Liver (tissue), 9 donors: Measurements from ENCODE around the gene CHRNB1. TPM values are rescaled to one million over a fixed set of nuclear protein-coding genes. Genes with fewer than 3 reads are reported as not detected.

Experiments
- DNase-seq: peaks from one replicate; pipeline ENCODE4 v3.0.0-alpha.2; 2017; ENCODE audit warnings: low spot score
- H3K27ac ChIP-seq, 2 donors: one replicate each; pipeline ENCODE4 v1.7.0; 2013; ENCODE audit warnings: inconsistent platforms in 2 of 2, low read length in 2 of 2, control low read depth in 1 of 2, low read depth in 1 of 2, mild to moderate bottlenecking in 1 of 2
- H3K27me3 ChIP-seq, 4 donors: one replicate each; pipeline versions ENCODE4 v1.6.1 to v1.7.0; 2013; ENCODE audit warnings: low read length in 3 of 4, inconsistent platforms in 1 of 4, mild to moderate bottlenecking in 1 of 4, moderate library complexity in 1 of 4; ENCODE audit not compliant: control insufficient read depth in 4 of 4, insufficient read depth in 4 of 4
- H3K36me3 ChIP-seq, 4 donors: one replicate each; pipeline versions ENCODE4 v1.6.1 to v1.7.0; 2013; ENCODE audit warnings: low read length in 3 of 4, mild to moderate bottlenecking in 3 of 4, low read depth in 1 of 4, moderate library complexity in 1 of 4; ENCODE audit not compliant: control insufficient read depth in 4 of 4, insufficient read depth in 3 of 4
- H3K4me1 ChIP-seq, 4 donors: one replicate each; pipeline versions ENCODE4 v1.6.1 to v1.7.0; 2013; ENCODE audit warnings: low read length in 3 of 4, mild to moderate bottlenecking in 3 of 4, moderate library complexity in 1 of 4; ENCODE audit not compliant: control insufficient read depth in 4 of 4, insufficient read depth in 4 of 4
- H3K4me3 ChIP-seq, 3 donors: one replicate each; pipeline versions ENCODE4 v1.6.1 to v1.7.0; 2013; ENCODE audit warnings: low read length in 3 of 3, control low read depth in 1 of 3, low read depth in 1 of 3, mild to moderate bottlenecking in 1 of 3
- H3K9ac ChIP-seq, 2 donors: one replicate each; pipeline ENCODE4 v1.7.0; 2013; ENCODE audit warnings: low read length in 2 of 2, mild to moderate bottlenecking in 2 of 2, moderate library complexity in 2 of 2, control low read depth in 1 of 2, low read depth in 1 of 2
- H3K9me3 ChIP-seq, 4 donors: one replicate each; pipeline versions ENCODE4 v1.6.1 to v1.7.0; 2013; ENCODE audit warnings: low read length in 3 of 4; ENCODE audit not compliant: control insufficient read depth in 4 of 4
- ATF3 ChIP-seq: IDR thresholded peaks from 2 replicates; pipeline ENCODE4 v1.6.1; 2016; ENCODE audit warnings: antibody characterized with exemption
- CTCF ChIP-seq: fragments of 150-350 bp; IDR thresholded peaks from 2 replicates; pipeline ENCODE4 v1.5.1; 2017; ENCODE audit warnings: improper control_type of control experiment, low read depth, low read length; ENCODE audit not compliant: missing input control
- EGR1 ChIP-seq, 2 donors: IDR thresholded peaks; 2 replicates each; pipeline ENCODE4 v1.6.1; 2016 to 2018; ENCODE audit warnings: antibody characterized with exemption in 2 of 2, low read depth in 2 of 2
- FOXA1 ChIP-seq: IDR thresholded peaks from 2 replicates; pipeline ENCODE4 v1.6.1; 2016; ENCODE audit warnings: antibody characterized with exemption
- FOXA2 ChIP-seq: IDR thresholded peaks from 2 replicates; pipeline ENCODE4 v1.6.1; 2016; ENCODE audit warnings: antibody characterized with exemption
- GABPA ChIP-seq, 2 donors: IDR thresholded peaks in 1 of 2; conservative IDR thresholded peaks in 1 of 2; 2 replicates each; pipeline ENCODE4 v1.6.1; 2016; ENCODE audit warnings: antibody characterized with exemption in 2 of 2, mild to moderate bottlenecking in 1 of 2, moderate library complexity in 1 of 2
- HNF4A ChIP-seq, 2 donors: conservative IDR thresholded peaks; 2 replicates each; pipeline ENCODE4 v1.6.1; 2016; ENCODE audit warnings: antibody characterized with exemption in 2 of 2, mild to moderate bottlenecking in 2 of 2
- HNF4G ChIP-seq: IDR thresholded peaks from 2 replicates; pipeline ENCODE4 v1.6.1; 2016; ENCODE audit warnings: antibody characterized with exemption
- JUND ChIP-seq, 2 donors: IDR thresholded peaks; 2 replicates each; pipeline ENCODE4 v1.6.1; 2016; ENCODE audit warnings: antibody characterized with exemption in 2 of 2
- MAX ChIP-seq: IDR thresholded peaks from 2 replicates; pipeline ENCODE4 v1.6.1; 2016; ENCODE audit warnings: antibody characterized with exemption
- NR2F2 ChIP-seq: IDR thresholded peaks from 2 replicates; pipeline ENCODE4 v1.6.1; 2016; ENCODE audit warnings: antibody characterized with exemption
- RAD21 ChIP-seq, 2 donors: IDR thresholded peaks; 2 replicates each; pipeline ENCODE4 v1.6.1; 2016; ENCODE audit warnings: antibody characterized with exemption in 2 of 2, mild to moderate bottlenecking in 2 of 2
- REST ChIP-seq: IDR thresholded peaks from 2 replicates; pipeline ENCODE4 v1.6.1; 2016; ENCODE audit warnings: antibody characterized with exemption, mild to moderate bottlenecking
- RXRA ChIP-seq, 2 donors: IDR thresholded peaks; 2 replicates each; pipeline ENCODE4 v1.6.1; 2017 to 2018; ENCODE audit warnings: antibody characterized with exemption in 2 of 2, mild to moderate bottlenecking in 1 of 2
- SP1 ChIP-seq: IDR thresholded peaks from 2 replicates; pipeline ENCODE4 v1.6.1; 2018; ENCODE audit warnings: antibody characterized with exemption, mild to moderate bottlenecking
- TAF1 ChIP-seq: conservative IDR thresholded peaks from 2 replicates; pipeline ENCODE4 v1.6.1; 2016; ENCODE audit warnings: antibody characterized with exemption, mild to moderate bottlenecking
- YY1 ChIP-seq: IDR thresholded peaks from 2 replicates; pipeline ENCODE4 v1.6.1; 2016; ENCODE audit warnings: antibody characterized with exemption, mild to moderate bottlenecking
- ZBTB33 ChIP-seq: IDR thresholded peaks from 2 replicates; pipeline ENCODE4 v1.6.1; 2016; ENCODE audit warnings: antibody characterized with exemption
- WGBS: extraction: QIAGEN DNeasy Blood & Tissue Kit; methylation state at CpG from one replicate; pipeline ENCODE4 v1.1.7; 2013; 5-methylcytosine and 5-hydroxymethylcytosine counted together
- polyA plus RNA-seq, 2 donors: library from polyadenylated mRNA; stranded (reverse) in 1 of 2; unstranded in 1 of 2; fragments of 200-250 nt in 1 of 2; fragments of >200 nt in 1 of 2; fragmentation: Nextera tagmentation in 1 of 2; extraction: Ambion mirVana in 1 of 2; gene quantifications; one replicate each; pipeline versions ENCODE4 v1.2.1 to v1.2.3, GENCODE V29; 2013 to 2015
- total RNA-seq, 2 donors: library from RNA; depleted of rRNA; stranded (reverse); fragments of >200 nt; gene quantifications; one replicate each; pipeline ENCODE4 v1.2.3, GENCODE V29; 2014
- donor health status: healthy.
- donor health status: healthy.
- donor health status: healthy.
- donor health status: healthy.
- donor health status: healthy.

Gene CHRNB1
- total and polyA plus RNA-seq, 4 donors: 4.2 to 11.5 (median 7.2) TPM

- H3K9ac ChIP-seq: no peak overlapping the region
- 87% methylated on average over 16 of the region's 16 CpGs for WGBS
Measured at GRCh38 chr17:7466639-7467341, 21.9 kb downstream of the CHRNB1 start.

More at GRCh38 chr17:7466639-7467341, 21.9 kb downstream of the CHRNB1 start:
- DNase-seq: peak; percentile 55
- H3K4me3 ChIP-seq: no peak overlapping the region
- H3K27me3 ChIP-seq: no peaks in the 10 kb centered on the region
- H3K27ac ChIP-seq: peak overlapping the region; percentile 55 to 70
- peaks cover 0 to 20% (median 12%) of the 10 kb centered on the region in 4 donors for H3K4me1 ChIP-seq
- H3K9me3 ChIP-seq: no peaks in the 10 kb centered on the region
- peaks cover 0 to 12% (median 3%) of the 10 kb centered on the region in 4 donors for H3K36me3 ChIP-seq
- TF ChIP-seq FOXA2 (no peak), HNF4A (conservative IDR thresholded peaks at IDR 0.05) (peak in 1 of 2 donors; percentile 29), ZBTB33 (no peak), RXRA (IDR thresholded peaks at IDR 0.05) (peak; percentile 23 to 74), GABPA (IDR thresholded peaks at IDR 0.05 in 1 of 2, conservative IDR thresholded peaks at IDR 0.05 in 1 of 2) (no peak), ATF3 (no peak), SP1 (no peak), REST (no peak), YY1 (peak; percentile 92), HNF4G (no peak), CTCF (no peak), RAD21 (IDR thresholded peaks at IDR 0.05) (no peak), MAX (no peak), EGR1 (IDR thresholded peaks at IDR 0.05; ENCODE audit: low read depth in 2 of 2) (no peak), NR2F2 (peak; percentile 100), TAF1 (no peak), JUND (IDR thresholded peaks at IDR 0.05) (no peak), FOXA1 (no peak)
